Glutamatergic neuron (in vitro differentiated cells): ENCODE results near the gene BORCS8. TPM values are rescaled to one million over a fixed set of nuclear protein-coding genes. Genes with fewer than 3 reads are reported as not detected.
"Not testable (repeated sequence)": the region's sequence is repeated elsewhere in the genome, so short reads cannot be mapped to it uniquely, and the experiment has no call there.

Experiments
- DNase-seq: peaks from one replicate; pipeline ENCODE4 v3.0.0; 2022
- H3K27ac Mint-ChIP-seq: one replicate; pipeline ENCODE4 v1.8.0; 2020; ENCODE audit warnings: mild to moderate bottlenecking, mixed read lengths, inconsistent platforms; ENCODE audit not compliant: unreplicated experiment
- H3K27me3 Mint-ChIP-seq: one replicate; pipeline ENCODE4 v1.8.0; 2020; ENCODE audit warnings: mild to moderate bottlenecking, moderate library complexity, mixed read lengths, inconsistent platforms; ENCODE audit not compliant: unreplicated experiment
- H3K36me3 Mint-ChIP-seq: one replicate; pipeline ENCODE4 v1.8.0; 2020; ENCODE audit warnings: mild to moderate bottlenecking, mixed read lengths, inconsistent platforms; ENCODE audit not compliant: unreplicated experiment
- H3K4me1 Mint-ChIP-seq: one replicate; pipeline ENCODE4 v1.8.0; 2020; ENCODE audit warnings: mild to moderate bottlenecking, low read depth, mixed read lengths, inconsistent platforms; ENCODE audit not compliant: unreplicated experiment
- H3K4me3 Mint-ChIP-seq: one replicate; pipeline ENCODE4 v1.8.0; 2020; ENCODE audit warnings: mild to moderate bottlenecking, mixed read lengths, inconsistent platforms; ENCODE audit not compliant: unreplicated experiment
- H3K9me3 Mint-ChIP-seq: one replicate; pipeline ENCODE4 v1.8.0; 2020; ENCODE audit warnings: mild to moderate bottlenecking, moderate library complexity, mixed read lengths, inconsistent platforms; ENCODE audit not compliant: unreplicated experiment
- CTCF ChIP-seq: fragments of 200-600 bp; sonication (generic); IDR thresholded peaks from one replicate; pipeline ENCODE4 v1.5.0; 2021; ENCODE audit not compliant: partially characterized antibody, unreplicated experiment
- total RNA-seq: library from RNA; stranded (reverse); fragmentation: NEBNext Ultra II Directional; extraction: Animal tissue kit (Norgen Biotek cat#: 25700); gene quantifications from one replicate; pipeline ENCODE4 v1.2.1, GENCODE V29; 2021; ENCODE audit not compliant: unreplicated experiment

BORCS8 gene
- total RNA-seq, 1 donor from 2014 or later: 20.5 TPM

GRCh38 chr19:19152668-19153384 lies 39.1 kb downstream of the BORCS8 start:
- no peak for TF ChIP-seq CTCF
- Mint-ChIP-seq H3K4me1 (no peaks in the 10 kb centered on the region), H3K4me3 (no peak overlapping the region), H3K36me3 (peaks cover 3% of the 10 kb centered on the region), H3K9me3 (peaks cover 6% of the 10 kb centered on the region), H3K27ac (no peak overlapping the region), H3K27me3 (peaks cover 6% of the 10 kb centered on the region)
- no peak for DNase-seq

GRCh38 chr19:19151418-19151817 lies 40.5 kb downstream of the BORCS8 start:
- Mint-ChIP-seq H3K36me3 (peaks cover 3% of the 10 kb centered on the region), H3K9me3 (peaks cover 5% of the 10 kb centered on the region), H3K4me3 (no peak overlapping the region), H3K4me1 (no peaks in the 10 kb centered on the region), H3K27ac (no peak overlapping the region), H3K27me3 (peaks cover 6% of the 10 kb centered on the region)
- TF ChIP-seq CTCF: no peak
- no peak for DNase-seq

- H3K36me3 Mint-ChIP-seq: no peaks in the 10 kb centered on the region
- H3K27ac Mint-ChIP-seq: no peak overlapping the region
- peaks cover 3% of the 10 kb centered on the region for H3K27me3 Mint-ChIP-seq
- peaks cover 4% of the 10 kb centered on the region for H3K9me3 Mint-ChIP-seq
- H3K4me1 Mint-ChIP-seq: no peaks in the 10 kb centered on the region
- no peak for DNase-seq
- no peak for TF ChIP-seq CTCF
- H3K4me3 Mint-ChIP-seq: no peak overlapping the region
Observed at GRCh38 chr19:19149435-19149834, 42.5 kb downstream of the BORCS8 start.

GRCh38 chr19:19148504-19148903 lies 43.4 kb downstream of the BORCS8 start:
- not testable (repeated sequence) for H3K27me3 Mint-ChIP-seq, H3K9me3 Mint-ChIP-seq, DNase-seq, H3K27ac Mint-ChIP-seq, H3K4me3 Mint-ChIP-seq, H3K4me1 Mint-ChIP-seq, H3K36me3 Mint-ChIP-seq

GRCh38 chr19:19147344-19147743 lies 44.6 kb downstream of the BORCS8 start:
- H3K4me1 Mint-ChIP-seq: no peaks in the 10 kb centered on the region
- no peak for DNase-seq
- no peak for TF ChIP-seq CTCF
- H3K9me3 Mint-ChIP-seq: peaks cover 4% of the 10 kb centered on the region
- H3K4me3 Mint-ChIP-seq: no peak overlapping the region
- no peak overlapping the region for H3K27ac Mint-ChIP-seq
- no peaks in the 10 kb centered on the region for H3K36me3 Mint-ChIP-seq
- H3K27me3 Mint-ChIP-seq: peaks cover 1% of the 10 kb centered on the region
